ENCODE measurements around the gene HFE. TPM values are rescaled to one million over a fixed set of nuclear protein-coding genes. Genes with fewer than 3 reads are reported as not detected.

Gene HFE
- total and polyA plus RNA-seq, 7 donors = 1.6 to 7.8 (median 4.7) TPM

DNA sequence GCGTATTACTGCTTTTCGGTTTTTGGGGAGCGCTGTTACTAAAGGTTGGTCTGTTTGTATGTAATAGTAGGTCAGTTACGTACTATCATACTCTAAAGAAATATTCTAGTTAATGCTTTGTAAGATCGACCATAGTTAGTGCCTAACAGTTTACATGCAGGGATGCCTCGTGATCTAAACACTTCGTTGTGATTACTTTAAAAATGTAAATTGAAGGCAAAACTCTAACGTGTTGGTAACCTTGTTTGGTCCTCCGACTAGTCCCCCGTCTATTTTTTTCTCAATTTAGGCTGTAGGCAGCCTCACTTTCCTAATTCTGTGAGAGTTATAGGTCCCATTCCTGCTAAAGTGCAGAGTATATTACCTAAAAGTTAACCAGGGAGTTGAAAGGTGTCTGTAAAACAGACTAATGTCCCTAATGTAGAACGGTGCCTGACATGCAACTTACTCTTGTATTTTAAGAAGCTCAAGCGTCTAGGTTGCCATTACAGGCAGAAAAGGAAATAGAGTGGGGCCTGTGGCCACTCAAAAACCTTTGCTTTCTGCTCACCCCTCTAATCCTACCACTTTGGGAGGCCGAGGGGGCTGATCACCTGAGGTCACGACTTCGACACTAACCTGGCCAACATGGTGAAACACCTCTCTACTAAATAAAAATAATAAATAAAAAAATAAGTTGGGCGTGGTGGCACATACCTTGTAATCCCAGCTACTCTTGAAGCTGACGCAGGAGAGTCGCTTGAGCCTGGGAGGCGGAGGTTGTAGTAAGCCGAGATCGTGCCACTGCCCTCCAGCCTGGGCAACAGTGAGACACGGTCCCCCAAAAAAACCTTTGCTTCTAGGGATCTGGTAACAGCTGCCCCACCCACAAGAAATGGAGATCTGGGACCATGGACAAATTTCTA lies 37.8 kb downstream of the HFE start:
- H3K36me3 ChIP-seq = peaks cover 3 to 24% (median 5%) of the 10 kb centered on the region in 4 donors
- intact Hi-C loops (cut with DNase I) = loop anchor here (5.0 to 10.0 kb wide), 3 partner anchors 92 to 1010 kb away; a partner anchor contains a TSS
- H3K4me3 ChIP-seq = peak overlapping the region; percentile 80 to 94 (median 90)
- peak overlapping the region; percentile 96 to 99 (median 98) for H3K27ac ChIP-seq
- TF ChIP-seq, protein P1, sequence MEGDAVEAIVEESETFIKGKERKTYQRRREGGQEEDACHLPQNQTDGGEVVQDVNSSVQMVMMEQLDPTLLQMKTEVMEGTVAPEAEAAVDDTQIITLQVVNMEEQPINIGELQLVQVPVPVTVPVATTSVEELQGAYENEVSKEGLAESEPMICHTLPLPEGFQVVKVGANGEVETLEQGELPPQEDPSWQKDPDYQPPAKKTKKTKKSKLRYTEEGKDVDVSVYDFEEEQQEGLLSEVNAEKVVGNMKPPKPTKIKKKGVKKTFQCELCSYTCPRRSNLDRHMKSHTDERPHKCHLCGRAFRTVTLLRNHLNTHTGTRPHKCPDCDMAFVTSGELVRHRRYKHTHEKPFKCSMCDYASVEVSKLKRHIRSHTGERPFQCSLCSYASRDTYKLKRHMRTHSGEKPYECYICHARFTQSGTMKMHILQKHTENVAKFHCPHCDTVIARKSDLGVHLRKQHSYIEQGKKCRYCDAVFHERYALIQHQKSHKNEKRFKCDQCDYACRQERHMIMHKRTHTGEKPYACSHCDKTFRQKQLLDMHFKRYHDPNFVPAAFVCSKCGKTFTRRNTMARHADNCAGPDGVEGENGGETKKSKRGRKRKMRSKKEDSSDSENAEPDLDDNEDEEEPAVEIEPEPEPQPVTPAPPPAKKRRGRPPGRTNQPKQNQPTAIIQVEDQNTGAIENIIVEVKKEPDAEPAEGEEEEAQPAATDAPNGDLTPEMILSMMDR (IDR thresholded peaks at IDR 0.05) = no peak
- TF ChIP-seq POLR2AphosphoS5 (IDR thresholded peaks at IDR 0.05) = peak in 3 of 4 donors; percentile 2 to 49 (median 6)
- peaks cover 0 to 36% (median 33%) of the 10 kb centered on the region in 4 donors for H3K4me1 ChIP-seq
- no peaks in the 10 kb centered on the region for H3K27me3 ChIP-seq
- DNase-seq = no peak
- WGBS, 2 donors = 0% methylated on average over 22 of the region's 22 CpGs
- H3K9me3 ChIP-seq = no peaks in the 10 kb centered on the region

DNA sequence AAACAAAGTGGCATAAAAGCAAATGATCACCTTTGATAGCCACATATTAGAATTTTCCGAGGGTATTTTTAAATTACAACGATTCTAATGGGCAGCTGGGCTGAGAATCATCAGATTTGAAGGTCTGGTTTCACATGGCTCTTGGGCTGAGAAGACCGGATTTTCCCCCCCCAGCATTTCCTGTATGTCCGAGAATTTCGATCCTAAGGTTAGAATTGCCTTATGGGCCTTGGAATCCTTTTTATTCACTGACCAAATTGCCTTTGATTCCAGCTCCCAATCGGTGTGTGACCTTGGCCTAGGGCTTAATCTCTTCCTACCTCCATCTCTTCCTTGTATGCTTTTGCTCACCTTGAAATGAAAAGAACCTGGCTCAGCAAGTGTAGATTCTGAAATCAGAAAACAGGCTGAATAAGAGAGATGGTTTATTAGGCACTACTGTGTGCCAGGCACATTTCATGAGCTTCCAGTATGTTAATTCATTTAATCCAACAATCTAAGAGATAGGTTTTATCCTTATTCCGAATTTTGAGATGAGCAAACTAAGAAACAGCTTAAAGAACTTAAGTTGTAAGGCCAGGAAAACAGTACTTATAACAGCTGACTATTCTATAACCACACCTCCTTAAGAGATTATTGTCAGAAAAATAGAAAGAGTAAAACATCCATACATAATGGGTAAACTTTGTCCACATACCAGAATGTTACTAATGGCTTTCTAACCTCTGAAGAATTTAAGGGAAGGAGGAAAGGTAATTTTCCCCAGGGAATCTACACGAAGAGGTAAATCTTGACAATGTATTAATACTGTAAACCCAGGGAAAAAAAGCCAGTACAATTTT lies 39.4 kb downstream of the HFE start:
- peaks cover 0 to 43% (median 34%) of the 10 kb centered on the region in 4 donors for H3K4me1 ChIP-seq
- peak overlapping the region; percentile 80 to 94 (median 90) for H3K4me3 ChIP-seq
- no peaks in the 10 kb centered on the region for H3K9me3 ChIP-seq
- TF ChIP-seq, protein P1 (IDR thresholded peaks at IDR 0.05) = no peak
- TF ChIP-seq POLR2A (IDR thresholded peaks at IDR 0.05) = no peak
- TF ChIP-seq EP300 (IDR thresholded peaks at IDR 0.05) = no peak
- peak in 1 of 4 donors; percentile 40 for TF ChIP-seq POLR2AphosphoS5 (IDR thresholded peaks at IDR 0.05)
- no peaks in the 10 kb centered on the region for H3K27me3 ChIP-seq
- H3K36me3 ChIP-seq = peaks cover 3 to 34% (median 5%) of the 10 kb centered on the region in 4 donors
- 4 to 5% methylated on average over 8 of the region's 8 CpGs for WGBS, 2 donors
- intact Hi-C loops (cut with DNase I) = loop anchor here (1.0 to 10.0 kb wide), 2 partner anchors 29 to 1008 kb away; a partner anchor contains a TSS
- DNase-seq = no peak
- peak overlapping the region; percentile 96 to 99 (median 98) for H3K27ac ChIP-seq

DNA sequence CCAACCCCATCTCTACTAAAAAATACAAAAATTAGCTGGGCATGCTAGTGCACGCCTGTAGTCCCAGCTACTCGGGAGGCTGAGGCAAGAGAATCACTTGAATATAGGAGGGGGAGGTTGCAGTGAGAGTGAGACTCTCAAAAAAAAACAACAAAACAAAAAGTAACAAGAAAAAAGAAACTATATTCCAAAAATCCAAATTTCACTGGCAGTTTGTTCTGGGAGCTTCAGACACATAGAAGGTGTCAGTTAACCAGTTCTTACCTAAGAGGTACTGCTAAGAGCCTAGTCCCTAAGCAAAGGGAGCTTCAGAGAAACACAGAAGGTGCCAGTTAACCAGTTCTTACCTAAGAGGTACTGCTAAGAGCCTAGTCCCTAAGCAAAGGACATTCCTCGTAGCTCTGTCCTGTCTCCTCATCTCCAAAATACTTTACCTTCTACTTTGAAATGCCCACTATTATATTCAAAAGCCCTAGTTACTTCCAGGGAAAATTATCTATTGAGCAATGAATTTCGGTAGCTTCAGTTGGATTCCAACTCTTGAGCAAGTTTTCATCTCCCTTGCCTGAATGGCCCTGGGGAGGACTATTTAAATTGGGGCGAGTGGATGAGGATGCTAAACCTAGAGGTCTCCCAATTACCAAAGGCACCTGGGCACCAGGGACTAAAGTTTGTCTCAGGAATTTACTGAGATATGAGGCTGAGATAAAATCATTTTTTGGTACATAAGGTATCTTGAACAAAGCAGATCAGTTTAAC lies 41.0 kb downstream of the HFE start:
- H3K27ac ChIP-seq = peak overlapping the region in 1 of 4 donors; percentile 99
- TF ChIP-seq, protein P1 (IDR thresholded peaks at IDR 0.05) = no peak
- TF ChIP-seq EP300 (IDR thresholded peaks at IDR 0.05) (no peak), POLR2A (IDR thresholded peaks at IDR 0.05) (no peak), POLR2AphosphoS5 (IDR thresholded peaks at IDR 0.05) (peak in 1 of 4 donors; percentile 6)
- DNase-seq = no peak
- H3K4me3 ChIP-seq = peak overlapping the region in 1 of 4 donors; percentile 80
- no peaks in the 10 kb centered on the region for H3K9me3 ChIP-seq
- peaks cover 3 to 41% (median 5%) of the 10 kb centered on the region in 4 donors for H3K36me3 ChIP-seq
- H3K27me3 ChIP-seq = no peaks in the 10 kb centered on the region
- H3K4me1 ChIP-seq = peaks cover 0 to 41% (median 36%) of the 10 kb centered on the region in 4 donors
- 83 to 89% methylated on average over 5 of the region's 5 CpGs for WGBS, 2 donors
- intact Hi-C loops (cut with DNase I) = loop anchor here (10.0 kb wide), 1 partner anchor 1007 kb away; a partner anchor contains a TSS

DNA sequence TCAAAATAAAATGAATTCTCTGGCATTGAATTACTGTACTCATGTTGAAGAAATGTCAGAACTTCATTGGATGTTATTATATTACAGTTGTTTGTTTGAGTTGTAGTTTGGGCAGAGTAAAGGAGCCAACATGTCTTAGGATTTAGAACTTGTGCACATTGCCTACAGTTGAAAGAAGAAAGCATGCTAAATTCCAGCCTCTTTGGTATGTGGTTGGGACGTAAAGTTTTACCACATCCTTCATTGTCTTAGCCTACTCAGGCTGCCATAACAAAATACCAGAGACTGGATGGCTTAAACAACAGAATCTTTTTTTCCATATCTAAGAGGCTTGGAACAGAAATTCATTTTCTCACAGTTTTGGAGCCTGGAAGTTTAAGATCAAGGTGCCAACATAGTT lies 42.4 kb downstream of the HFE start:
- peaks cover 0 to 41% (median 36%) of the 10 kb centered on the region in 4 donors for H3K4me1 ChIP-seq

More for the DNA sequence above, 42.4 kb downstream of the HFE start:
- TF ChIP-seq EP300 (IDR thresholded peaks at IDR 0.05) = no peak
- TF ChIP-seq, protein P1 (IDR thresholded peaks at IDR 0.05) = no peak
- no peak for TF ChIP-seq POLR2AphosphoS5 (IDR thresholded peaks at IDR 0.05)
- TF ChIP-seq POLR2A (IDR thresholded peaks at IDR 0.05) = no peak
- Histone ChIP-seq H3K27me3 (no peaks in the 10 kb centered on the region), H3K4me3 (no peak overlapping the region), H3K27ac (no peak overlapping the region), H3K9me3 (no peaks in the 10 kb centered on the region), H3K36me3 (peaks cover 3 to 41% (median 5%) of the 10 kb centered on the region in 4 donors)
- intact Hi-C loops (cut with DNase I) = loop anchor here (10.0 kb wide), 1 partner anchor 1005 kb away; a partner anchor contains a TSS
- WGBS, 2 donors = 66 to 92% methylated on average over 1 of the region's 1 CpG
- no peak for DNase-seq

Data from sigmoid colon (tissue), 7 donors.